Ovary (tissue), 3 donors: ENCODE results near the gene PURA.

Experiments
- CTCF ChIP-seq, 3 donors: fragments of 450-650 bp in 2 of 3; fragments of 200-600 bp in 1 of 3; IDR thresholded peaks; one replicate each; pipeline versions ENCODE4 v1.5.1 to v1.8.0; 2016 to 2022; ENCODE audit warnings: antibody characterized with exemption in 3 of 3, mild to moderate bottlenecking in 1 of 3
- POLR2A ChIP-seq: fragments of 450-650 bp; IDR thresholded peaks from one replicate; pipeline ENCODE4 v1.6.1; 2017; ENCODE audit warnings: antibody characterized with exemption, mild to moderate bottlenecking, moderate library complexity
- donor health status: DM: no; HTN: no; CAD: no.

GRCh38 chr5:140072812-140073211 lies 41.1 kb upstream of the PURA start:
- TF ChIP-seq CTCF (IDR thresholded peaks at IDR 0.05) (no peak), POLR2A (no peak)
